Progenitor cell of endocrine pancreas (in vitro differentiated cells): Measurements from ENCODE around the gene NAA10. TPM values are rescaled to one million over a fixed set of nuclear protein-coding genes. Genes with fewer than 3 reads are reported as not detected.
A peak's percentile ranks its signal among the peaks of the same experiment; 100 is the strongest.

Experiments
- DNase-seq: peaks from one replicate; pipeline ENCODE4 v3.0.0; 2021; ENCODE audit warnings: low spot score; ENCODE audit not compliant: unreplicated experiment
- H3K27ac Mint-ChIP-seq: 2 replicates; pipeline ENCODE4 v1.8.0; 2021; ENCODE audit warnings: mild to moderate bottlenecking, moderate library complexity, mixed read lengths
- H3K27me3 Mint-ChIP-seq: 2 replicates; pipeline ENCODE4 v1.8.0; 2021; ENCODE audit warnings: mixed read lengths
- H3K36me3 Mint-ChIP-seq: 2 replicates; pipeline ENCODE4 v1.8.0; 2022; ENCODE audit warnings: mixed read lengths; ENCODE audit not compliant: insufficient read depth
- H3K4me1 Mint-ChIP-seq: 2 replicates; pipeline ENCODE4 v1.8.0; 2021; ENCODE audit warnings: low read depth, mixed read lengths
- H3K4me3 Mint-ChIP-seq: 2 replicates; pipeline ENCODE4 v1.8.0; 2021; ENCODE audit warnings: low read depth, mild to moderate bottlenecking, moderate library complexity, mixed read lengths
- H3K9me3 Mint-ChIP-seq: 2 replicates; pipeline ENCODE4 v1.8.0; 2021; ENCODE audit warnings: low read depth, mixed read lengths
- CTCF ChIP-seq: fragments of 200-600 bp; sonication (generic); IDR thresholded peaks from one replicate; pipeline ENCODE4 v1.5.0; 2021; ENCODE audit warnings: antibody characterized with exemption, mild to moderate bottlenecking; ENCODE audit not compliant: unreplicated experiment
- total RNA-seq: library from RNA; stranded (reverse); gene quantifications from 2 replicates; pipeline ENCODE4 v1.2.1, GENCODE V29; 2021

The NAA10 gene
- total RNA-seq, 1 donor from 2014 or later: 85.3 TPM

DNA sequence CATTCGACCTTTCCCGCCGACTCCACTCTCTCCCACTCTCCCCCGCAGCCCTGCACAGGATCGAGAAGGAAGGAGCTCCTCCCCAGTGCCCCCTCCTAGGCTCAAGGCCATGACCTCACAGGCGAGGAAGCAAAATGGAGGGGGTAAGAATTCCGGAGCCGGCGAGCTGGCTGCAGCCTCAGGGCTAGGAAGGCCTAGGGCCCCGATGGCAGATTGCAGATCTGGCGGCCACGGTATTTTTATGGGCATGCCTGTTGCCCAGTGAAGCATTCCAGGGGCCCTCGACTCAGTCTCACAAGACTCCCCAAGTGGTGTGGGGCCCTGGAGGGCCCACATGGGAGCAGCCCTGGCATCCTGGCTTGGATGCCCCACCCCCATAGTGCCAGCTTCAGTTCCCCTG lies 47.9 kb downstream of the NAA10 start:
- Mint-ChIP-seq H3K4me1 (no peaks in the 10 kb centered on the region), H3K27ac (no peak overlapping the region), H3K27me3 (peaks cover 47% of the 10 kb centered on the region), H3K36me3 (no peaks in the 10 kb centered on the region), H3K9me3 (peaks cover 9% of the 10 kb centered on the region), H3K4me3 (no peak overlapping the region)
- no peak for DNase-seq
- TF ChIP-seq CTCF: no peak

- H3K27me3 Mint-ChIP-seq: peaks cover 47% of the 10 kb centered on the region
- H3K4me1 Mint-ChIP-seq: no peaks in the 10 kb centered on the region
- no peaks in the 10 kb centered on the region for H3K36me3 Mint-ChIP-seq
- no peak for TF ChIP-seq CTCF
- peaks cover 9% of the 10 kb centered on the region for H3K9me3 Mint-ChIP-seq
- DNase-seq: no peak
- no peak within 1 kb of the TSS for H3K27ac Mint-ChIP-seq
- H3K4me3 Mint-ChIP-seq: no peak within 1 kb of the TSS
Observed at GRCh38 chrX:153885968-153886903, 48.6 kb downstream of the NAA10 start, which contains the start of gene L1CAM. TSS of gene L1CAM (minus strand) at chrX:153886173. CDS start at chrX:153875836, 10,337 bp downstream.

GRCh38 chrX:153885208-153885787 lies 49.5 kb downstream of the NAA10 start:
- Mint-ChIP-seq H3K27ac (no peak overlapping the region), H3K9me3 (peaks cover 9% of the 10 kb centered on the region), H3K4me1 (no peaks in the 10 kb centered on the region), H3K27me3 (peaks cover 50% of the 10 kb centered on the region), H3K4me3 (no peak overlapping the region), H3K36me3 (no peaks in the 10 kb centered on the region)
- no peak for DNase-seq
- TF ChIP-seq CTCF: no peak

- H3K4me1 Mint-ChIP-seq: no peaks in the 10 kb centered on the region
- TF ChIP-seq CTCF: peak; percentile 16
- no peak overlapping the region for H3K4me3 Mint-ChIP-seq
- H3K9me3 Mint-ChIP-seq: peaks cover 6% of the 10 kb centered on the region
- DNase-seq: no peak
- H3K36me3 Mint-ChIP-seq: no peaks in the 10 kb centered on the region
- peaks cover 49% of the 10 kb centered on the region for H3K27me3 Mint-ChIP-seq
- H3K27ac Mint-ChIP-seq: no peak overlapping the region
Observed at GRCh38 chrX:153884590-153884989, 50.2 kb downstream of the NAA10 start.

DNA sequence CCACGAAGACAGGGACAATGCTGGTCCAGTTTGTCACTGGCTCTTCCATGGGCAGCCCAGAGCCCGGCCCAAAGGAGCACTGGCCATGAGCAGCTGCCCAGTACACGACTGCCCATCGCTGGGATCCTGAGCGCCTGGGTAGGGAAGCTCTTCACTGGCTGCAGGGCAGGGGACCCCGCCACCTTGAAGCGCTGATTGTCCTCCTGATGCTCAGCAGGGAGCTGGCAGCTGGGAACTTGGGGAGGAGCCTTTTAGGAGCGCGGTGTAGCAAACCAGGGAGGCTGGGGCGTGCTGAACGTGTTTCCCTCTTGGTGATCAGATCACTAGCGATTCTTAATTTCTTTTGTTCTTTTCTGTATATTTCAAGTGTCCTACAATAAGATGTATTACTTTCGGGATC lies 50.7 kb downstream of the NAA10 start:
- H3K4me1 Mint-ChIP-seq: no peaks in the 10 kb centered on the region
- H3K27me3 Mint-ChIP-seq: peaks cover 52% of the 10 kb centered on the region
- no peak overlapping the region for H3K27ac Mint-ChIP-seq
- H3K9me3 Mint-ChIP-seq: peaks cover 6% of the 10 kb centered on the region
- H3K36me3 Mint-ChIP-seq: no peaks in the 10 kb centered on the region
- no peak for DNase-seq
- TF ChIP-seq CTCF: no peak
- no peak overlapping the region for H3K4me3 Mint-ChIP-seq
